Keratinocyte (primary cell): ENCODE measurements around the gene RIC3. TPM values are rescaled to one million over a fixed set of nuclear protein-coding genes. Genes with fewer than 3 reads are reported as not detected.

Experiments
- DNase-seq: peaks from one replicate; pipeline ENCODE4 v3.0.0-alpha.2; 2011; ENCODE audit warnings: low read depth, missing footprints, low spot score
- FAIRE-seq: peaks from 2 replicates; lab custom pipeline; 2011; peaks lifted over from hg19 to GRCh38; lab: Jason Lieb, UNC
- H2AFZ ChIP-seq: 2 replicates; pipeline ENCODE4 v1.6.0; 2012; ENCODE audit warnings: low read length, control low read depth, inconsistent platforms; ENCODE audit not compliant: control insufficient read depth
- H3K27ac ChIP-seq: 2 replicates; pipeline ENCODE4 v1.5.1; 2011; ENCODE audit warnings: low read length; ENCODE audit not compliant: control insufficient read depth, insufficient read depth
- H3K27me3 ChIP-seq: 3 replicates; pipeline ENCODE4 v1.6.0; 2011; ENCODE audit warnings: low read length; ENCODE audit not compliant: control insufficient read depth, insufficient read depth; ENCODE audit errors: extremely low read depth
- H3K36me3 ChIP-seq, 2 experiments: 2 replicates in 1 of 2; 3 replicates in 1 of 2; pipeline ENCODE4 v1.5.1; 2011; ENCODE audit warnings: low read length in 2 of 2, mild to moderate bottlenecking in 1 of 2; ENCODE audit not compliant: control insufficient read depth in 2 of 2, insufficient read depth in 2 of 2; ENCODE audit errors: extremely low read depth in 1 of 2
- H3K4me1 ChIP-seq: 3 replicates; pipeline ENCODE4 v1.5.1; 2011; ENCODE audit warnings: low read length; ENCODE audit not compliant: control insufficient read depth, insufficient read depth; ENCODE audit errors: extremely low read depth
- H3K4me2 ChIP-seq: 3 replicates; pipeline ENCODE4 v1.6.0; 2011; ENCODE audit warnings: low read depth, low read length; ENCODE audit not compliant: control insufficient read depth, insufficient read depth; ENCODE audit errors: extremely low read depth
- H3K4me3 ChIP-seq, 3 experiments: fragments of 200-600 bp in 1 of 3; sonication (generic) in 1 of 3; 2 replicates in 2 of 3; 3 replicates in 1 of 3; pipeline ENCODE4 v1.5.1; 2011 to 2016; ENCODE audit warnings: low read length in 3 of 3, mild to moderate bottlenecking in 3 of 3, control low read depth in 2 of 3, inconsistent platforms in 1 of 3, low read depth in 1 of 3, mixed read lengths in 1 of 3, mixed run types in 1 of 3, moderate library complexity in 1 of 3; ENCODE audit not compliant: control insufficient read depth in 2 of 3, insufficient read depth in 2 of 3; ENCODE audit errors: extremely low read depth in 1 of 3
- H3K79me2 ChIP-seq: 2 replicates; pipeline ENCODE4 v1.6.0; 2012; ENCODE audit warnings: low read length; ENCODE audit not compliant: control insufficient read depth, insufficient read depth
- H3K9ac ChIP-seq: 3 replicates; pipeline ENCODE4 v1.6.0; 2011; ENCODE audit warnings: low read length; ENCODE audit not compliant: control insufficient read depth, insufficient read depth; ENCODE audit errors: extremely low read depth
- H3K9me1 ChIP-seq: 3 replicates; pipeline ENCODE4 v1.6.0; 2011; ENCODE audit warnings: low read length; ENCODE audit not compliant: control insufficient read depth, insufficient read depth; ENCODE audit errors: extremely low read depth
- H3K9me3 ChIP-seq: 2 replicates; pipeline ENCODE4 v1.5.1; 2012; ENCODE audit warnings: low read depth, low read length; ENCODE audit not compliant: control insufficient read depth
- H4K20me1 ChIP-seq: 3 replicates; pipeline ENCODE4 v1.6.0; 2011; ENCODE audit warnings: low read length; ENCODE audit not compliant: control insufficient read depth, insufficient read depth; ENCODE audit errors: extremely low read depth
- EZH2 ChIP-seq: IDR thresholded peaks from one replicate; pipeline ENCODE4 v1.6.1; 2012; ENCODE audit warnings: inconsistent platforms, mild to moderate bottlenecking, low read length, moderate library complexity
- dilution Hi-C: fragments of 300-500 bp; cut with MboI; formaldehyde crosslinking; loops from one replicate; pipeline ENCODE4 v1.7.0; 2020; ENCODE audit warnings: low sequenced_read_pairs; ENCODE audit not compliant: extremely low pct_ligation_motif_present
- polyA plus RNA-seq, 5 experiments: library from polyadenylated mRNA; depleted of rRNA in 3 of 5; stranded (reverse) in 3 of 5; stranded (forward) in 1 of 5; unstranded in 1 of 5; fragments of >200 nt; gene quantifications; 1 replicate in 1 of 5; 2 replicates in 3 of 5; 3 replicates in 1 of 5; pipeline versions ENCODE4 v1.2.1 to v1.2.3, GENCODE V29; 2011 to 2012; ENCODE audit warnings: missing spikeins in 2 of 5, low read depth in 1 of 5, low replicate concordance in 1 of 5
- TF ChIP-seq, protein P1 (sequence below), 3 experiments: IDR thresholded peaks in 1 of 3; conservative IDR thresholded peaks in 1 of 3; optimal IDR thresholded peaks in 1 of 3; 2 replicates in 2 of 3; 3 replicates in 1 of 3; pipeline versions ENCODE3 to v1.5.1; 2011; ENCODE audit warnings: low read length in 3 of 3, mild to moderate bottlenecking in 3 of 3, moderate library complexity in 2 of 3, control low read depth in 1 of 3, inconsistent platforms in 1 of 3; ENCODE audit not compliant: insufficient read depth in 2 of 3; ENCODE audit errors: extremely low read depth in 1 of 3

The RIC3 gene
- polyA plus RNA-seq, 1 donor (not counting 4 experiments of a cell fraction or from before 2014, with no cell fraction given): 2.5 TPM

GRCh38 chr11:8063324-8063723 is 105.5 kb downstream of the RIC3 start:
- dilution Hi-C loops: no loop called here
- no peaks in the 10 kb centered on the region for H3K27me3 ChIP-seq
- no peak for FAIRE-seq
- H3K27ac ChIP-seq: no peak overlapping the region
- no peaks in the 10 kb centered on the region for H3K36me3 ChIP-seq
- no peaks in the 10 kb centered on the region for H3K9me3 ChIP-seq
- H3K9ac ChIP-seq: no peak overlapping the region
- H3K4me3 ChIP-seq: no peak overlapping the region
- TF ChIP-seq EZH2: no peak
- TF ChIP-seq, protein P1, sequence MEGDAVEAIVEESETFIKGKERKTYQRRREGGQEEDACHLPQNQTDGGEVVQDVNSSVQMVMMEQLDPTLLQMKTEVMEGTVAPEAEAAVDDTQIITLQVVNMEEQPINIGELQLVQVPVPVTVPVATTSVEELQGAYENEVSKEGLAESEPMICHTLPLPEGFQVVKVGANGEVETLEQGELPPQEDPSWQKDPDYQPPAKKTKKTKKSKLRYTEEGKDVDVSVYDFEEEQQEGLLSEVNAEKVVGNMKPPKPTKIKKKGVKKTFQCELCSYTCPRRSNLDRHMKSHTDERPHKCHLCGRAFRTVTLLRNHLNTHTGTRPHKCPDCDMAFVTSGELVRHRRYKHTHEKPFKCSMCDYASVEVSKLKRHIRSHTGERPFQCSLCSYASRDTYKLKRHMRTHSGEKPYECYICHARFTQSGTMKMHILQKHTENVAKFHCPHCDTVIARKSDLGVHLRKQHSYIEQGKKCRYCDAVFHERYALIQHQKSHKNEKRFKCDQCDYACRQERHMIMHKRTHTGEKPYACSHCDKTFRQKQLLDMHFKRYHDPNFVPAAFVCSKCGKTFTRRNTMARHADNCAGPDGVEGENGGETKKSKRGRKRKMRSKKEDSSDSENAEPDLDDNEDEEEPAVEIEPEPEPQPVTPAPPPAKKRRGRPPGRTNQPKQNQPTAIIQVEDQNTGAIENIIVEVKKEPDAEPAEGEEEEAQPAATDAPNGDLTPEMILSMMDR (optimal IDR thresholded peaks at IDR 0.05 in 1 of 3, IDR thresholded peaks at IDR 0.05 in 1 of 3, conservative IDR thresholded peaks at IDR 0.05 in 1 of 3; ENCODE audit: extremely low read depth in 1 of 3, insufficient read depth in 2 of 3, low read length in 3 of 3): no peak
- no peaks in the 10 kb centered on the region for H3K4me1 ChIP-seq
- DNase-seq: no peak
- H3K4me2 ChIP-seq: no peak overlapping the region
- H4K20me1 ChIP-seq: no peaks in the 10 kb centered on the region
- H3K79me2 ChIP-seq: no peaks in the 10 kb centered on the region
- H3K9me1 ChIP-seq: no peaks in the 10 kb centered on the region
- H2AFZ ChIP-seq: no peak overlapping the region

- H3K9me1 ChIP-seq: no peaks in the 10 kb centered on the region
- H2AFZ ChIP-seq: no peak overlapping the region
- TF ChIP-seq EZH2: no peak
- TF ChIP-seq, protein P1 (optimal IDR thresholded peaks at IDR 0.05 in 1 of 3, IDR thresholded peaks at IDR 0.05 in 1 of 3, conservative IDR thresholded peaks at IDR 0.05 in 1 of 3; ENCODE audit: extremely low read depth in 1 of 3, insufficient read depth in 2 of 3, low read length in 3 of 3): no peak
- dilution Hi-C loops: no loop called here
- H3K4me1 ChIP-seq: no peaks in the 10 kb centered on the region
- H3K4me2 ChIP-seq: no peak overlapping the region
- no peak overlapping the region for H3K27ac ChIP-seq
- no peaks in the 10 kb centered on the region for H3K9me3 ChIP-seq
- H3K27me3 ChIP-seq: no peaks in the 10 kb centered on the region
- H3K36me3 ChIP-seq: no peaks in the 10 kb centered on the region
- no peak overlapping the region for H3K4me3 ChIP-seq
- no peak for FAIRE-seq
- H3K9ac ChIP-seq: no peak overlapping the region
- H3K79me2 ChIP-seq: no peaks in the 10 kb centered on the region
- no peaks in the 10 kb centered on the region for H4K20me1 ChIP-seq
- DNase-seq: no peak
Measured at GRCh38 chr11:8062781-8063257, 106.0 kb downstream of the RIC3 start.
